Osteoblast (primary cell): Measurements from ENCODE around the gene TRIM69. TPM values are rescaled to one million over a fixed set of nuclear protein-coding genes. Genes with fewer than 3 reads are reported as not detected.

ENCODE experiments used
- DNase-seq: peaks from one replicate; pipeline ENCODE4 v3.0.0; 2011; ENCODE audit warnings: low spot score, mixed read lengths; ENCODE audit not compliant: insufficient read length; ENCODE audit errors: missing footprints
- H2AFZ ChIP-seq: 2 replicates; pipeline ENCODE4 v1.6.0; 2011; ENCODE audit warnings: mild to moderate bottlenecking, low read length
- H3K27ac ChIP-seq: 2 replicates; pipeline ENCODE4 v1.5.1; 2011; ENCODE audit warnings: mild to moderate bottlenecking, low read depth, low read length, moderate library complexity
- H3K27me3 ChIP-seq: 2 replicates; pipeline ENCODE4 v1.6.0; 2012; ENCODE audit warnings: mild to moderate bottlenecking, control low read depth, inconsistent platforms, low read length, moderate library complexity; ENCODE audit not compliant: insufficient read depth
- H3K36me3 ChIP-seq: 2 replicates; pipeline ENCODE4 v1.5.1; 2011; ENCODE audit warnings: mild to moderate bottlenecking, low read length, control low read depth, moderate library complexity; ENCODE audit not compliant: insufficient read depth
- H3K4me1 ChIP-seq: 2 replicates; pipeline ENCODE4 v1.5.1; 2011; ENCODE audit warnings: mild to moderate bottlenecking, low read length, control low read depth, moderate library complexity; ENCODE audit not compliant: insufficient read depth
- H3K4me2 ChIP-seq: 2 replicates; pipeline ENCODE4 v1.6.0; 2011; ENCODE audit warnings: mild to moderate bottlenecking, low read length; ENCODE audit not compliant: insufficient read depth
- H3K4me3 ChIP-seq: fragments of 200-600 bp; sonication (generic); 3 replicates; pipeline ENCODE4 v1.5.1; 2012; ENCODE audit warnings: mild to moderate bottlenecking, low read length, inconsistent platforms; ENCODE audit not compliant: insufficient read depth
- H3K79me2 ChIP-seq: 2 replicates; pipeline ENCODE4 v1.6.0; 2012; ENCODE audit warnings: mild to moderate bottlenecking, low read length, control low read depth, inconsistent platforms; ENCODE audit not compliant: insufficient read depth
- H3K9me3 ChIP-seq: 2 replicates; pipeline ENCODE4 v1.5.1; 2011; ENCODE audit warnings: low read depth, low read length, control low read depth
- H4K20me1 ChIP-seq: 2 replicates; pipeline ENCODE4 v1.6.0; 2012; ENCODE audit warnings: mild to moderate bottlenecking, low read length, control low read depth; ENCODE audit not compliant: insufficient read depth
- CTCF ChIP-seq: IDR thresholded peaks from 2 replicates; pipeline ENCODE4 v1.5.1; 2011; ENCODE audit warnings: mild to moderate bottlenecking, low read depth, low read length, moderate library complexity; ENCODE audit errors: extremely low read depth
- small RNA-seq: library from RNA; depleted of rRNA; stranded (forward); fragments of <200 nt; gene quantifications from one replicate; pipeline ENCODE3, GENCODE V24; 2012
- total RNA-seq: library from RNA; depleted of rRNA; stranded (reverse); fragments of >200 nt; gene quantifications from 2 replicates; pipeline ENCODE4 v1.2.3, GENCODE V29; 2012

Gene TRIM69
- total RNA-seq, 1 donor, result 9.4 TPM

- Histone ChIP-seq H3K9me3 (no peaks in the 10 kb centered on the region), H3K79me2 (no peaks in the 10 kb centered on the region), H3K4me2 (no peak overlapping the region), H3K36me3 (no peaks in the 10 kb centered on the region), H4K20me1 (no peaks in the 10 kb centered on the region), H3K4me3 (no peak overlapping the region), H3K27me3 (peaks cover 30% of the 10 kb centered on the region), H3K27ac (no peak overlapping the region), H2AFZ (no peak overlapping the region), H3K4me1 (no peaks in the 10 kb centered on the region)
- no peak for TF ChIP-seq CTCF
- DNase-seq, result no peak
These were observed 75.0 kb downstream of the TRIM69 start for GRCh38 chr15:44811337-44811736.

- Histone ChIP-seq H3K4me2 (no peak overlapping the region), H3K36me3 (no peaks in the 10 kb centered on the region), H2AFZ (no peak overlapping the region), H3K27ac (no peak overlapping the region), H3K79me2 (no peaks in the 10 kb centered on the region), H3K27me3 (peaks cover 23% of the 10 kb centered on the region), H3K4me1 (no peaks in the 10 kb centered on the region), H3K9me3 (no peaks in the 10 kb centered on the region), H3K4me3 (no peak overlapping the region), H4K20me1 (no peaks in the 10 kb centered on the region)
- no peak for DNase-seq
- TF ChIP-seq CTCF, result no peak
These were observed 75.7 kb downstream of the TRIM69 start for GRCh38 chr15:44812029-44812517.

GRCh38 chr15:44813231-44813630, 76.9 kb downstream of the TRIM69 start:
- DNase-seq, result no peak
- Histone ChIP-seq H2AFZ (no peak overlapping the region), H3K9me3 (no peaks in the 10 kb centered on the region), H3K27ac (no peak overlapping the region), H3K4me2 (no peak overlapping the region), H3K4me1 (no peaks in the 10 kb centered on the region), H3K4me3 (no peak overlapping the region), H4K20me1 (no peaks in the 10 kb centered on the region), H3K36me3 (no peaks in the 10 kb centered on the region), H3K79me2 (no peaks in the 10 kb centered on the region), H3K27me3 (peaks cover 16% of the 10 kb centered on the region)
- no peak for TF ChIP-seq CTCF

Small RNA genes within 50 kb of the gene (small RNA-seq; reads per million reads assigned to genes)
- not detected for gene RF00019

Other genes with a start within 250 kb of the TRIM69 start
- gene EIF3J, start 199.4 kb upstream of the TRIM69 start, total RNA-seq, result 36.2 and 39.2 TPM in 2 replicates
- 83.7 and 95.9 TPM in 2 replicates for gene SPG11, start 72.9 kb upstream of the TRIM69 start, total RNA-seq
- 1.8 and 2.7 TPM in 2 replicates for gene PATL2, start 25.2 kb upstream of the TRIM69 start, total RNA-seq
- 3,371 and 4,170 TPM in 2 replicates for gene B2M, start 25.0 kb upstream of the TRIM69 start, total RNA-seq
- gene TERB2, start 220.2 kb downstream of the TRIM69 start, total RNA-seq, result not detected in 2 replicates